Epithelial cell of esophagus (primary cell): ENCODE results near the gene SH3PXD2A.
A peak's percentile ranks its signal among the peaks of the same experiment; 100 is the strongest.

Source experiments
- DNase-seq: peaks from one replicate; pipeline ENCODE4 v3.0.0; 2010; ENCODE audit warnings: low read depth
- H3K4me3 ChIP-seq: 2 replicates; pipeline ENCODE4 v1.5.1; 2011; ENCODE audit warnings: mild to moderate bottlenecking, low read length, control low read depth
- CTCF ChIP-seq: IDR thresholded peaks from 2 replicates; pipeline ENCODE4 v1.5.1; 2011; ENCODE audit warnings: low read depth, mild to moderate bottlenecking, low read length, control low read depth, inconsistent platforms; ENCODE audit not compliant: insufficient read depth; ENCODE audit errors: missing control alignments

Gene SH3PXD2A

GRCh38 chr10:103556383-103557007 is 298.9 kb downstream of the SH3PXD2A start:
- no peak overlapping the region for H3K4me3 ChIP-seq
- no peak for TF ChIP-seq CTCF
- no peak for DNase-seq

- TF ChIP-seq CTCF = no peak
- no peak for DNase-seq
- no peak overlapping the region for H3K4me3 ChIP-seq
These were observed 299.7 kb downstream of the SH3PXD2A start for GRCh38 chr10:103555712-103556111.

GRCh38 chr10:103555325-103555649 is 300.1 kb downstream of the SH3PXD2A start:
- DNase-seq = no peak
- no peak overlapping the region for H3K4me3 ChIP-seq
- TF ChIP-seq CTCF = no peak

GRCh38 chr10:103554488-103555324 is 300.7 kb downstream of the SH3PXD2A start:
- TF ChIP-seq CTCF = no peak
- peak; percentile 68 for DNase-seq

GRCh38 chr10:103553743-103554487 is 301.5 kb downstream of the SH3PXD2A start:
- no peak for DNase-seq
- TF ChIP-seq CTCF = no peak

More at GRCh38 chr10:103554488-103555324, 300.7 kb downstream of the SH3PXD2A start:
- H3K4me3 ChIP-seq = no peak overlapping the region

GRCh38 chr10:103552856-103553742 is 302.3 kb downstream of the SH3PXD2A start:
- DNase-seq = no peak
- H3K4me3 ChIP-seq = no peak overlapping the region
- no peak for TF ChIP-seq CTCF

More at GRCh38 chr10:103553743-103554487, 301.5 kb downstream of the SH3PXD2A start:
- no peak overlapping the region for H3K4me3 ChIP-seq
